ENCODE results near the gene GP1BB.

GP1BB gene

DNA sequence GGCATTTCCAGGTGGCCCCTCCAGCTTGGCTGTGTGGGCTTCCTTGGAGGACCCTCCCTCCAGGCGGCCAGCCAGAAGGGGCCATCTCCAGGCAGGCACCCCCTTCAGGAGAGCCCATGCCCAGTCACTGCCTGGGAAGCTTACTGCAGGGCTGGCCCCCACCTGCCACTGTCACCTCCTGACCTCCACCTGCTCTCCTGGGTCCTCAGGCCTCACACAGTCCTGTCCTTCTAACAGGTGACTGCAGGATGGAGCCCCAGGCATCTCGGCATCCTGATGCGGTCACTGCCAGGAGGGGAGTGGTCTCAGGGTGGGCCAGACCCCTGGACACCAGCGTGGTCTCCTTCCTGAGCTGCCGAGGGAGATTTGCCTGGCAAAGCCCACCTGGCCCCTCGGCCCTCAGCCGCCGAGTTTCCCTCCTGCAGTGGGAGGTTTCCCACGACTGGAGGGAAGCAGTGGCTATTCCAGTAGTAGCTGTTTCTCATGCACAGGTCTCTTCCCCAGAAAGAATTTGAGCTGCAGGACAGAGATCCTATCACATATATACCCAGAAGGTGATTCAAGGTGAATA lies 50.2 kb downstream of the GP1BB start:
- Histone ChIP-seq H3K9me3 (no peaks in the 10 kb centered on the region), H3K4me1 (no peaks in the 10 kb centered on the region), H3K27ac (no peak overlapping the region), H3K36me3 (no peaks in the 10 kb centered on the region), H3K27me3 (peaks cover 0 to 82% of the 10 kb centered on the region in 2 donors), H3K4me3 (no peak overlapping the region)
- DNase-seq: no peak
- TF ChIP-seq, protein P1, sequence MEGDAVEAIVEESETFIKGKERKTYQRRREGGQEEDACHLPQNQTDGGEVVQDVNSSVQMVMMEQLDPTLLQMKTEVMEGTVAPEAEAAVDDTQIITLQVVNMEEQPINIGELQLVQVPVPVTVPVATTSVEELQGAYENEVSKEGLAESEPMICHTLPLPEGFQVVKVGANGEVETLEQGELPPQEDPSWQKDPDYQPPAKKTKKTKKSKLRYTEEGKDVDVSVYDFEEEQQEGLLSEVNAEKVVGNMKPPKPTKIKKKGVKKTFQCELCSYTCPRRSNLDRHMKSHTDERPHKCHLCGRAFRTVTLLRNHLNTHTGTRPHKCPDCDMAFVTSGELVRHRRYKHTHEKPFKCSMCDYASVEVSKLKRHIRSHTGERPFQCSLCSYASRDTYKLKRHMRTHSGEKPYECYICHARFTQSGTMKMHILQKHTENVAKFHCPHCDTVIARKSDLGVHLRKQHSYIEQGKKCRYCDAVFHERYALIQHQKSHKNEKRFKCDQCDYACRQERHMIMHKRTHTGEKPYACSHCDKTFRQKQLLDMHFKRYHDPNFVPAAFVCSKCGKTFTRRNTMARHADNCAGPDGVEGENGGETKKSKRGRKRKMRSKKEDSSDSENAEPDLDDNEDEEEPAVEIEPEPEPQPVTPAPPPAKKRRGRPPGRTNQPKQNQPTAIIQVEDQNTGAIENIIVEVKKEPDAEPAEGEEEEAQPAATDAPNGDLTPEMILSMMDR (IDR thresholded peaks at IDR 0.05): no peak
- intact Hi-C loops (cut with DNase I; ENCODE audit: low total_unique reads): no loop called here
